H9 (cell line): ENCODE data around the gene ITPR2. TPM values are rescaled to one million over a fixed set of nuclear protein-coding genes. Genes with fewer than 3 reads are reported as not detected.
A peak's percentile ranks its signal among the peaks of the same experiment; 100 is the strongest.

Experiments
- DNase-seq: peaks from one replicate; pipeline ENCODE4 v3.0.0-alpha.2; 2017
- H2AFZ ChIP-seq: one replicate; pipeline ENCODE4 v1.6.1; 2013; ENCODE audit warnings: mild to moderate bottlenecking, low read length, control low read depth, moderate library complexity
- H2AK5ac ChIP-seq: 2 replicates; pipeline ENCODE4 v1.6.1; 2013; ENCODE audit warnings: low read length, control low read depth, mixed read lengths; ENCODE audit not compliant: insufficient read length
- H2BK120ac ChIP-seq: one replicate; pipeline ENCODE4 v1.6.1; 2013; ENCODE audit warnings: low read depth, mild to moderate bottlenecking, low read length, control low read depth, inconsistent platforms; ENCODE audit not compliant: poor library complexity, severe bottlenecking
- H2BK12ac ChIP-seq: 2 replicates; pipeline ENCODE4 v1.6.1; 2013; ENCODE audit warnings: low read length, control low read depth, mixed read lengths, low read depth; ENCODE audit not compliant: insufficient read length
- H2BK15ac ChIP-seq: 2 replicates; pipeline ENCODE4 v1.6.1; 2013; ENCODE audit warnings: low read depth, low read length, control low read depth
- H2BK20ac ChIP-seq: one replicate; pipeline ENCODE4 v1.6.1; 2013; ENCODE audit warnings: low read depth, mild to moderate bottlenecking, low read length, control low read depth, inconsistent platforms; ENCODE audit not compliant: poor library complexity, severe bottlenecking
- H2BK5ac ChIP-seq: 2 replicates; pipeline ENCODE4 v1.6.1; 2013; ENCODE audit warnings: low read length, control low read depth, mixed read lengths; ENCODE audit not compliant: insufficient read length
- H3K14ac ChIP-seq: 2 replicates; pipeline ENCODE4 v1.6.1; 2013; ENCODE audit warnings: low read length, control low read depth; ENCODE audit not compliant: insufficient read depth
- H3K18ac ChIP-seq: 2 replicates; pipeline ENCODE4 v1.6.1; 2013; ENCODE audit warnings: low read depth, mild to moderate bottlenecking, mixed read lengths, low read length, control low read depth; ENCODE audit not compliant: insufficient read length
- H3K23ac ChIP-seq: 2 replicates; pipeline ENCODE4 v1.6.1; 2013; ENCODE audit warnings: low read length, control low read depth, mixed read lengths, low read depth; ENCODE audit not compliant: insufficient read length
- H3K23me2 ChIP-seq: 2 replicates; pipeline ENCODE4 v1.6.1; 2013; ENCODE audit warnings: low read depth, mild to moderate bottlenecking, mixed read lengths, low read length, control low read depth; ENCODE audit not compliant: insufficient read length, poor library complexity, severe bottlenecking
- H3K27ac ChIP-seq: 2 replicates; pipeline ENCODE4 v1.5.1; 2013; ENCODE audit warnings: low read length, control low read depth, mixed read lengths, low read depth; ENCODE audit not compliant: insufficient read length
- H3K27me3 ChIP-seq: 2 replicates; pipeline ENCODE4 v1.6.1; 2013; ENCODE audit warnings: low read length, control low read depth, inconsistent platforms; ENCODE audit not compliant: insufficient read depth
- H3K4ac ChIP-seq: 2 replicates; pipeline ENCODE4 v1.6.1; 2013; ENCODE audit warnings: low read depth, mild to moderate bottlenecking, control low read depth, inconsistent platforms, low read length, moderate library complexity
- H3K4me1 ChIP-seq: 2 replicates; pipeline ENCODE4 v1.6.1; 2013; ENCODE audit warnings: low read length, control low read depth, inconsistent platforms; ENCODE audit not compliant: insufficient read depth
- H3K4me2 ChIP-seq: 2 replicates; pipeline ENCODE4 v1.6.1; 2013; ENCODE audit warnings: low read length, control low read depth, mixed read lengths; ENCODE audit not compliant: insufficient read length, insufficient read depth
- H3K56ac ChIP-seq: 2 replicates; pipeline ENCODE4 v1.6.1; 2013; ENCODE audit warnings: low read depth, mild to moderate bottlenecking, mixed read lengths, low read length, control low read depth; ENCODE audit not compliant: insufficient read length
- H3K79me1 ChIP-seq: 2 replicates; pipeline ENCODE4 v1.6.1; 2013; ENCODE audit warnings: low read depth, mild to moderate bottlenecking, moderate library complexity, low read length, control low read depth, inconsistent platforms; ENCODE audit not compliant: insufficient read depth, poor library complexity, severe bottlenecking
- H3K79me2 ChIP-seq: 2 replicates; pipeline ENCODE4 v1.6.1; 2013; ENCODE audit warnings: low read length, control low read depth, inconsistent platforms; ENCODE audit not compliant: insufficient read depth
- H3K9ac ChIP-seq: 2 replicates; pipeline ENCODE4 v1.6.1; 2013; ENCODE audit warnings: low read length, control low read depth, mixed read lengths; ENCODE audit not compliant: insufficient read length; ENCODE audit errors: extremely low read depth
- H3K9me3 ChIP-seq: one replicate; pipeline ENCODE4 v1.6.1; 2013; ENCODE audit warnings: low read depth, low read length, inconsistent platforms; ENCODE audit not compliant: control insufficient read depth
- H3T11ph ChIP-seq: one replicate; pipeline ENCODE4 v1.6.1; 2013; ENCODE audit warnings: mild to moderate bottlenecking, low read length, control low read depth, inconsistent platforms
- H4K20me1 ChIP-seq: one replicate; pipeline ENCODE4 v1.6.1; 2013; ENCODE audit not compliant: control insufficient read depth, insufficient read length, insufficient read depth
- H4K5ac ChIP-seq: 2 replicates; pipeline ENCODE4 v1.6.1; 2013; ENCODE audit warnings: low read depth, mild to moderate bottlenecking, mixed read lengths, low read length, control low read depth; ENCODE audit not compliant: insufficient read length
- H4K8ac ChIP-seq: replicated peaks from 2 replicates; pipeline ENCODE4 v1.6.1; 2013; ENCODE audit warnings: low read length, control low read depth, mixed read lengths, low read depth; ENCODE audit not compliant: insufficient read length
- H4K91ac ChIP-seq: 2 replicates; pipeline ENCODE4 v1.6.1; 2013; ENCODE audit warnings: low read depth, mild to moderate bottlenecking, moderate library complexity, mixed read lengths, low read length, control low read depth; ENCODE audit not compliant: insufficient read length
- H3K27ac Mint-ChIP-seq, 3 experiments: 2 replicates in 2 of 3; 3 replicates in 1 of 3; pipeline ENCODE4 v1.8.0; 2020 to 2021; ENCODE audit warnings: mixed read lengths in 3 of 3, mild to moderate bottlenecking in 1 of 3, moderate library complexity in 1 of 3
- H3K27me3 Mint-ChIP-seq: 2 replicates; pipeline ENCODE4 v1.8.0; 2021; ENCODE audit warnings: low read depth, mild to moderate bottlenecking, moderate library complexity, mixed read lengths
- H3K36me3 Mint-ChIP-seq, 3 experiments: 2 replicates in 2 of 3; 3 replicates in 1 of 3; pipeline ENCODE4 v1.8.0; 2020 to 2021; ENCODE audit warnings: low read depth in 3 of 3, mixed read lengths in 3 of 3; ENCODE audit not compliant: insufficient read depth in 1 of 3
- H3K4me1 Mint-ChIP-seq, 2 experiments: 2 replicates each; pipeline ENCODE4 v1.8.0; 2020; ENCODE audit warnings: mixed read lengths in 2 of 2
- H3K4me3 Mint-ChIP-seq, 2 experiments: 2 replicates in 1 of 2; 3 replicates in 1 of 2; pipeline ENCODE4 v1.8.0; 2020 to 2021; ENCODE audit warnings: mild to moderate bottlenecking in 2 of 2, mixed read lengths in 2 of 2, moderate library complexity in 1 of 2
- H3K9me3 Mint-ChIP-seq, 2 experiments: 2 replicates in 1 of 2; 3 replicates in 1 of 2; pipeline ENCODE4 v1.8.0; 2020; ENCODE audit warnings: mild to moderate bottlenecking in 2 of 2, mixed read lengths in 2 of 2, moderate library complexity in 1 of 2
- WGBS: extraction: QIAGEN DNeasy Blood & Tissue Kit; methylation state at CpG from one replicate; pipeline ENCODE4 v1.1.7; 2013; ENCODE audit warnings: missing lambda C conversion rate, low lambda C conversion rate, mixed read lengths; ENCODE audit not compliant: insufficient read length; ENCODE audit errors: extremely low coverage; 5-methylcytosine and 5-hydroxymethylcytosine counted together
- total RNA-seq: library from RNA; stranded (reverse); gene quantifications from 2 replicates; pipeline ENCODE4 v1.2.1, GENCODE V29; 2021
- TF ChIP-seq, protein P1 (sequence below): fragments of 200-600 bp; sonication (generic); conservative IDR thresholded peaks from 3 replicates; pipeline ENCODE4 v1.8.0; 2021; ENCODE audit warnings: antibody characterized with exemption, mild to moderate bottlenecking

ITPR2 gene
- total RNA-seq, 1 experiment from 2014 or later = 14.8 TPM

- Histone ChIP-seq H3K4me2 (no peak overlapping the region), H3K27me3 (no peaks in the 10 kb centered on the region), H3K79me1 (no peaks in the 10 kb centered on the region), H3T11ph (no peak overlapping the region), H3K14ac (no peak overlapping the region), H2AFZ (no peak overlapping the region), H4K8ac (no peak overlapping the region), H2BK5ac (no peak overlapping the region), H3K9me3 (no peaks in the 10 kb centered on the region), H3K23ac (no peak overlapping the region), H2BK120ac (no peak overlapping the region), H3K79me2 (no peaks in the 10 kb centered on the region), H2BK12ac (no peak overlapping the region), H4K5ac (no peak overlapping the region), H4K20me1 (no peaks in the 10 kb centered on the region), H2BK15ac (no peak overlapping the region), H3K23me2 (no peaks in the 10 kb centered on the region), H3K4me1 (no peaks in the 10 kb centered on the region), H2BK20ac (no peak overlapping the region), H3K4ac (no peak overlapping the region), H2AK5ac (no peak overlapping the region), H4K91ac (no peak overlapping the region), H3K56ac (no peak overlapping the region), H3K18ac (no peak overlapping the region), H3K9ac (no peak overlapping the region), H3K27ac (no peak overlapping the region)
- no peak overlapping the region for H3K4me3 Mint-ChIP-seq
- H3K27ac Mint-ChIP-seq = peak overlapping the region in 1 of 3 experiments; percentile 76; a peak in 1 of 7 replicates
- DNase-seq = no peak
- H3K4me1 Mint-ChIP-seq = peaks cover 12 to 17% of the 10 kb centered on the region in 2 experiments; a peak in 3 of 4 replicates
- WGBS = no CpG with 5 or more reads among the region's 4 CpGs
- peaks cover 0 to 27% (median 5%) of the 10 kb centered on the region in 3 experiments; a peak in 4 of 7 replicates for H3K36me3 Mint-ChIP-seq
- TF ChIP-seq, protein P1, sequence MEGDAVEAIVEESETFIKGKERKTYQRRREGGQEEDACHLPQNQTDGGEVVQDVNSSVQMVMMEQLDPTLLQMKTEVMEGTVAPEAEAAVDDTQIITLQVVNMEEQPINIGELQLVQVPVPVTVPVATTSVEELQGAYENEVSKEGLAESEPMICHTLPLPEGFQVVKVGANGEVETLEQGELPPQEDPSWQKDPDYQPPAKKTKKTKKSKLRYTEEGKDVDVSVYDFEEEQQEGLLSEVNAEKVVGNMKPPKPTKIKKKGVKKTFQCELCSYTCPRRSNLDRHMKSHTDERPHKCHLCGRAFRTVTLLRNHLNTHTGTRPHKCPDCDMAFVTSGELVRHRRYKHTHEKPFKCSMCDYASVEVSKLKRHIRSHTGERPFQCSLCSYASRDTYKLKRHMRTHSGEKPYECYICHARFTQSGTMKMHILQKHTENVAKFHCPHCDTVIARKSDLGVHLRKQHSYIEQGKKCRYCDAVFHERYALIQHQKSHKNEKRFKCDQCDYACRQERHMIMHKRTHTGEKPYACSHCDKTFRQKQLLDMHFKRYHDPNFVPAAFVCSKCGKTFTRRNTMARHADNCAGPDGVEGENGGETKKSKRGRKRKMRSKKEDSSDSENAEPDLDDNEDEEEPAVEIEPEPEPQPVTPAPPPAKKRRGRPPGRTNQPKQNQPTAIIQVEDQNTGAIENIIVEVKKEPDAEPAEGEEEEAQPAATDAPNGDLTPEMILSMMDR = no peak
- H3K27me3 Mint-ChIP-seq = no peaks in the 10 kb centered on the region
- no peaks in the 10 kb centered on the region for H3K9me3 Mint-ChIP-seq
Observed at GRCh38 chr12:26627335-26627734, 205.7 kb downstream of the ITPR2 start.
